HepG2 (cell line): ENCODE measurements around the gene STK39. TPM values are rescaled to one million over a fixed set of nuclear protein-coding genes. Genes with fewer than 3 reads are reported as not detected.

Source experiments
- MAFF ChIP-seq: IDR thresholded peaks from 2 replicates; pipeline ENCODE4 v1.6.1; 2011; ENCODE audit warnings: low read depth, low read length, improper control_type of control experiment
- RAD21 ChIP-seq: fragments of 450-650 bp; formaldehyde crosslinking; IDR thresholded peaks from 2 replicates; pipeline ENCODE4 v1.5.0; 2020; ENCODE audit warnings: mild to moderate bottlenecking
- RFX5 ChIP-seq: IDR thresholded peaks from 2 replicates; pipeline ENCODE4 v1.6.1; 2011; ENCODE audit warnings: low read depth, low read length, improper control_type of control experiment
- STAG1 ChIP-seq: sonication (generic); formaldehyde crosslinking; IDR thresholded peaks from 2 replicates; pipeline ENCODE4 v1.4.0; 2020; ENCODE audit warnings: missing genetic modification reagents
- ZHX2 ChIP-seq, 2 experiments: sonication (generic) in 1 of 2; formaldehyde crosslinking in 1 of 2; IDR thresholded peaks; 2 replicates each; pipeline versions ENCODE4 v1.6.1 to v1.9.0; 2014 to 2022; ENCODE audit warnings: antibody characterized with exemption in 1 of 2, borderline replicate concordance in 1 of 2, inconsistent platforms in 1 of 2, low read depth in 1 of 2, missing genetic modification reagents in 1 of 2
- ZNF335 ChIP-seq: sonication (generic); formaldehyde crosslinking; IDR thresholded peaks from 2 replicates; pipeline ENCODE4 v1.4.0; 2020; ENCODE audit warnings: missing genetic modification reagents
- ZNF7 ChIP-seq: IDR thresholded peaks from 2 replicates; pipeline ENCODE4 v1.6.1; 2016; ENCODE audit warnings: missing biosample characterization, missing genetic modification reagents
- ZNF781 ChIP-seq: sonication (generic); formaldehyde crosslinking; IDR thresholded peaks from 2 replicates; pipeline ENCODE4 v1.5.1; 2020; ENCODE audit warnings: borderline replicate concordance, mild to moderate bottlenecking, missing genetic modification reagents; ENCODE audit errors: not compliant biosample characterization
- ZSCAN12 ChIP-seq: sonication (generic); formaldehyde crosslinking; IDR thresholded peaks from 2 replicates; pipeline ENCODE4 v1.9.0; 2021; ENCODE audit warnings: mild to moderate bottlenecking, missing genetic modification reagents
- polyA plus RNA-seq, 8 experiments: library from polyadenylated mRNA; depleted of rRNA in 3 of 8; stranded (reverse) in 7 of 8; unstranded in 1 of 8; fragments of >200 nt; fragmentation: Illumina TruSeq in 4 of 8; extraction: Trizol in 4 of 8; gene quantifications; 2 replicates each; pipeline versions ENCODE4 v1.2.1 to v1.2.3, GENCODE V29; 2011 to 2016; ENCODE audit warnings: low read depth in 4 of 8, missing spikeins in 1 of 8, mixed read lengths in 1 of 8; ENCODE audit not compliant: insufficient read depth in 1 of 8
- total RNA-seq, 5 experiments: library from RNA; depleted of rRNA; stranded (reverse); fragments of >200 nt; fragmentation: Illumina TruSeq; extraction: Trizol; gene quantifications; 2 replicates each; pipeline ENCODE4 v1.2.3, GENCODE V29; 2016; ENCODE audit warnings: low read depth in 1 of 5
- TF ChIP-seq, protein P1 (sequence below): IDR thresholded peaks from 2 replicates; pipeline ENCODE4 v1.6.1; 2016; ENCODE audit warnings: low read depth
- TF ChIP-seq, protein P2 (sequence below): sonication (generic); formaldehyde crosslinking; IDR thresholded peaks from 2 replicates; pipeline ENCODE4 v1.5.1; 2020; ENCODE audit warnings: missing genetic modification reagents, mild to moderate bottlenecking, borderline replicate concordance

STK39 gene
- total and polyA plus RNA-seq, 2 of the 13 experiments (the other 11 are each of a cell fraction or from before 2014, with no cell fraction given), result 27.3 to 38.4 TPM

DNA sequence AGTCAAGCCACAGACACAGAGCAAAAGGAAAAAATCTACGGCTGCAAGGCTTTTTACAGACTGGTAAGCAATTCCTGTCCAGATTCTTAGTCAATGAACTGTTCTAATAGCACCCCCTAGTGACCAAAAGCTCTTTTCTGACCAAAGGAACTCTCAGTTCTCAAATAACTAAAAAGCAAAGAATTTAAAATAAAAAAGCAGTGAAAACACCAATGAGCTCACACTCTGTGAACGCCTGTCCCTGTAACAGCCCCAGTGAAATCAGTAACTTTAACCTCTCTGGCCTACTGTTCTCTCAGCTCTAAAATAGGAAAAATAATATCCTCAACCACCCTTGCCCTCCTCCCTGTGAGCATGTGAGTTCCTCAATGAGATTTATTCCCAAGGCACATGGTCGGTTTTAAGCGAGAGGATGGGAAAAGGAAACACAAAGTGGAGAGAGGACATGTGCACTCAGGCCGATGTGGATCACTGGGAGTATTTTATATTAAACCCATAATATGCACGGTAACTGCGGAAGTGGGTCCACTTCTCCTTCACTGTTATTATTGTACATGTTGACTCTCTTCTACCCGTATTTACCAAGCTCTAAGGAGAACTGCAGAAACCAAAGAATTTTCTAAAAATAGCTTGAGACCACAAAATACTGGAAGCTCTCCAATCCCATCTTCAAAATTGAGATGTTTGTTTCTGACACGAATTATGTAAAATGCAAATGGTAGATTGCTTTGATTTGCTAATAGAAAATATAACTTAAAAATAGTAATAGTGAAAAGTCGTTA lies 128.5 kb downstream of the STK39 start (continued):
- TF ChIP-seq ZNF7 (CRISPR knock-in tag) (no peak), ZNF781 (CRISPR knock-in tag) (peak; percentile 37), RAD21 (peak; percentile 59), STAG1 (CRISPR knock-in tag) (peak; percentile 91), ZNF335 (CRISPR knock-in tag) (no peak), ZHX2 (IDR thresholded peaks at IDR 0.05; ENCODE audit: low read depth) (no peak), ZHX2 (CRISPR knock-in tag; IDR thresholded peaks at IDR 0.05; ENCODE audit: borderline replicate concordance) (0 out of 2 replicates have a peak, but pooled peaks have one; percentile 26), RFX5 (no peak), ZSCAN12 (CRISPR knock-in tag) (no peak), MAFF (0 out of 2 replicates have a peak, but pooled peaks have one; percentile 22)
- TF ChIP-seq, protein P1, sequence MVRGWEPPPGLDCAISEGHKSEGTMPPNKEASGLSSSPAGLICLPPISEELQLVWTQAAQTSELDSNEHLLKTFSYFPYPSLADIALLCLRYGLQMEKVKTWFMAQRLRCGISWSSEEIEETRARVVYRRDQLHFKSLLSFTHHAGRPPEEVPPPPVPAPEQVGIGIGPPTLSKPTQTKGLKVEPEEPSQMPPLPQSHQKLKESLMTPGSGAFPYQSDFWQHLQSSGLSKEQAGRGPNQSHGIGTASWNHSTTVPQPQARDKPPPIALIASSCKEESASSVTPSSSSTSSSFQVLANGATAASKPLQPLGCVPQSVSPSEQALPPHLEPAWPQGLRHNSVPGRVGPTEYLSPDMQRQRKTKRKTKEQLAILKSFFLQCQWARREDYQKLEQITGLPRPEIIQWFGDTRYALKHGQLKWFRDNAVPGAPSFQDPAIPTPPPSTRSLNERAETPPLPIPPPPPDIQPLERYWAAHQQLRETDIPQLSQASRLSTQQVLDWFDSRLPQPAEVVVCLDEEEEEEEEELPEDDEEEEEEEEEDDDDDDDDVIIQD (CRISPR knock-in tag), result no peak
- TF ChIP-seq, protein P2, sequence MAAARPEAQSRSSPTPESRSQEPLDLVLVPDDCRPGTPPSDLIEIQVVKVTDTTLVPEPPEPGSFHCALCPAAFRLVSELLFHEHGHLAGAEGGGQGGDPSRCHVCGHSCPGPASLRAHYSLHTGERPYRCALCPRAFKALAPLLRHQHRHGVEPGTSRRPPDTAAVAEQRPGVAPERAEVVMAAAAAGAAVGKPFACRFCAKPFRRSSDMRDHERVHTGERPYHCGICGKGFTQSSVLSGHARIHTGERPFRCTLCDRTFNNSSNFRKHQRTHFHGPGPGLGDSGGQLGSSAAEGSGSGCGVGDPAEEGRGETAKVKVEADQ (CRISPR knock-in tag), result 0 out of 2 replicates have a peak, but pooled peaks have one; percentile 32
